Measurements from ENCODE around the gene TMEM205. TPM values are rescaled to one million over a fixed set of nuclear protein-coding genes. Genes with fewer than 3 reads are reported as not detected.

Gene TMEM205
- 10 to 100 TPM; 39.8 to 67.1 TPM for polyA plus RNA-seq

DNA sequence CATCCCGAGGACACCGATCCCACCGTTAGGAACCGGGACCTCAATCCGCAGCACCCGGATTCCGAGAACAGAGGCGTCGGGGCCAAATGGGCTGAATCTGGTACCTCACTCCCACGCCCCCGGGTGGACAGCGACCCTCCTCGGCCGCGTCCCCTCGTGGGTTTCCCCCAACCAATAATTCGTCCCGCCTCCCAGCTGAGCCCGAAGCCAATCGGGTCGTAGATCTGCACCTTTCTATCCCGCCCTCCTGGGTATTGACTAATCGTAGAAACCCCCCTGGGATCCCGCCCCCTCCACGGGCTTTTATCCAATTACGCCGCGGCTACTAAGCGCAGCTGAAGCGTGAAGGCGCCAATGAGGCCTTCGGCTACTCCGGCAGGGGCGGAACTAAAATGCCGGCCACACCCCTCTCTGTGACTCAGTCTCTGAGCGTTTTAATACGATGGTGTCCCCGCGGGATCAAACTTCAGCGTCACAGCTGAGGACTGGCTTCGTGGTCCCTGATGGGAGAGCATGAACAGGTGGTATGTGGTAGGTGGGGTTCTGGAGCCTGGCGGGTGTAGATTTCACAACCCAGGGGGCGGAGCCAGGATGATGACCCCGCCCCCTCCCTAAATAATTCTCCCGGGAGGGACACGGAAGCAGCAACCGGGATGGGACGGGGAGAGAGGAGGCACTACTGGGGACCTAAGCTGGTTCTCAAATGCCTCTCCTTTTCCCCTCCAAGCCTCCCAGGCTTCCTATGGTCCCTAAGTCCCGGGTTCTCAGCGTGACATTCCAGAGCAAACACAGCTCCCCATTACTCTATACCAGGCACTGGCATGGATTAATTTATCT lies at the start of gene TMEM205, which contains the start of gene CCDC159:
TSS of gene TMEM205 (minus strand) at position 165 of the 837 bp plus-strand sequence. CDS start 649 bp downstream, outside the sequence.
TSS of gene CCDC159 (plus strand) at position 416 of the 837 bp plus-strand sequence. CDS start at position 504, 88 bp downstream.
- peaks cover 0 to 3% of the 10 kb centered on the region in 2 donors for H3K36me3 ChIP-seq (ENCODE audit: control insufficient read depth in 2 of 2, insufficient read depth in 2 of 2, low read length in 1 of 2)
- no peaks in the 10 kb centered on the region for H3K27me3 ChIP-seq (ENCODE audit: control insufficient read depth in 1 of 2, insufficient read depth in 2 of 2, low read length in 2 of 2)
- peaks cover 0 to 4% of the 10 kb centered on the region in 2 donors for H3K9me3 ChIP-seq (ENCODE audit: control insufficient read depth in 2 of 2, insufficient read depth in 1 of 2, low read depth in 1 of 2, low read length in 1 of 2)
- 0% methylated on average over 50 of the region's 50 CpGs for WGBS, 2 donors
- peak within 1 kb of the TSS; percentile 81 to 95 for H3K27ac ChIP-seq (ENCODE audit: low read depth in 2 of 2, low read length in 1 of 2)
- H3K4me1 ChIP-seq (ENCODE audit: control insufficient read depth in 2 of 2, insufficient read depth in 2 of 2, low read length in 1 of 2) = peaks cover 6 to 8% of the 10 kb centered on the region in 2 donors
- H3K4me3 ChIP-seq (ENCODE audit: low read depth in 1 of 2, low read length in 2 of 2) = peak within 1 kb of the TSS; percentile 77 to 79

DNA sequence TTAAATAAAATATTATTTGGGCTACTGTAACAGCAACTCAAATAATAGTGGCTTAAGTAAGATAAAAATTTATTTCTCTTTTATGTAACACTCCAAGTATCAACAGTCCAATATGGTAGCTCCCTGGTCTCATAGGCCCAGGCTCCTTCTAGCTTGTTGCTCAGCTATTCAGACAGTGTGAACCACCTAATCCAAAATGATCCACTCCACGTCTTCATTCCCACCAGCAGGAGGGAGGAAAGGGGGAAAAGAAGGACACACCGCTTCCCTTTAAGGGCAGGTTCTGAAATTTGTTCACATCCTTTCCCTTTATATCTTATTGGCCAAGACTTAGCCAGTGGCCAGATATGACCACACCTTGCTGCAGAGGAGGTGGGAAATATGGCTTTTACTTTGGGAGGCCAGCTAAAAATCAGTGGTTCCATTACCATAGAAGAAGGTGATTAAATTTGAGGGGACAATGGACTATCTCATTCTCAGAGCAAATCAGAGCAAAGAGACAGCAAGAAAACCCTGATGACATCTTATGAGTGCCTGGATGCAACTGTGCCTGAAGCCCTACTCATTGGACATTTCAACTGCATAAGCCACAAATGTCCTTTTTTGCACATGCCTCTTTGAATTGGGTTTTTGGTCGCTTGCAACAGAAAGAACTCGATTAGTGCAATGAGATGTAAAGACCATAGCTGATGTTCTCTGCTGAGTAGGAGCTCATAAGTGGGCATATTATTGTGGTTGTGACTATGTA lies 45.0 kb upstream of the TMEM205 start:
- WGBS, 2 donors = 74 to 83% methylated on average over 4 of the region's 4 CpGs
- H3K4me3 ChIP-seq (ENCODE audit: low read depth in 1 of 2, low read length in 2 of 2) = no peak overlapping the region
- H3K36me3 ChIP-seq (ENCODE audit: control insufficient read depth in 2 of 2, insufficient read depth in 2 of 2, low read length in 1 of 2) = no peaks in the 10 kb centered on the region
- no peaks in the 10 kb centered on the region for H3K27me3 ChIP-seq (ENCODE audit: control insufficient read depth in 1 of 2, insufficient read depth in 2 of 2, low read length in 2 of 2)
- H3K4me1 ChIP-seq (ENCODE audit: control insufficient read depth in 2 of 2, insufficient read depth in 2 of 2, low read length in 1 of 2) = no peaks in the 10 kb centered on the region
- no peaks in the 10 kb centered on the region for H3K9me3 ChIP-seq (ENCODE audit: control insufficient read depth in 2 of 2, insufficient read depth in 1 of 2, low read depth in 1 of 2, low read length in 1 of 2)
- H3K27ac ChIP-seq (ENCODE audit: low read depth in 2 of 2, low read length in 1 of 2) = no peak overlapping the region

DNA sequence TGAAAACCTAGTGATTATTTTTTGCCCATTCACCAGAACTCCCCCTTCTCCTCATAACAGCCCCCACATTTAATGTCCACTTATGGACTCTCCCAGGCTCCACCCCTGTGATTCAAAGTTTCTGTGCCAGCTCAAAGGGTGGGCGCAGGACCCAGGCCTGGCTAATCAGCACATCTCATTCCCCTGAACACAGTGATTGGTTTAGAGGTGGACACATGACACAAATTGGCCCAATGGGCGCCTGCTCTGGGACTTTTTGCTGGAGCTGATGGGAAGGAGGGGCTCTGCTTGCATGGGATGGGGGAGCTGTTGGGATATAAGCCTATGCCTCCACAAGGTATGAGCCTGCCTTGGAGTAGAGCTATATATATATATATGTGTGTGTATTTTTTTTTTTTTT lies 44.3 kb upstream of the TMEM205 start:
- Histone ChIP-seq H3K36me3 (ENCODE audit: control insufficient read depth in 2 of 2, insufficient read depth in 2 of 2, low read length in 1 of 2) (no peaks in the 10 kb centered on the region), H3K4me3 (ENCODE audit: low read depth in 1 of 2, low read length in 2 of 2) (no peak overlapping the region), H3K27me3 (ENCODE audit: control insufficient read depth in 1 of 2, insufficient read depth in 2 of 2, low read length in 2 of 2) (no peaks in the 10 kb centered on the region), H3K9me3 (ENCODE audit: control insufficient read depth in 2 of 2, insufficient read depth in 1 of 2, low read depth in 1 of 2, low read length in 1 of 2) (no peaks in the 10 kb centered on the region), H3K4me1 (ENCODE audit: control insufficient read depth in 2 of 2, insufficient read depth in 2 of 2, low read length in 1 of 2) (no peaks in the 10 kb centered on the region), H3K27ac (ENCODE audit: low read depth in 2 of 2, low read length in 1 of 2) (no peak overlapping the region)
- 93 to 98% methylated on average over 2 of the region's 2 CpGs for WGBS, 2 donors

DNA sequence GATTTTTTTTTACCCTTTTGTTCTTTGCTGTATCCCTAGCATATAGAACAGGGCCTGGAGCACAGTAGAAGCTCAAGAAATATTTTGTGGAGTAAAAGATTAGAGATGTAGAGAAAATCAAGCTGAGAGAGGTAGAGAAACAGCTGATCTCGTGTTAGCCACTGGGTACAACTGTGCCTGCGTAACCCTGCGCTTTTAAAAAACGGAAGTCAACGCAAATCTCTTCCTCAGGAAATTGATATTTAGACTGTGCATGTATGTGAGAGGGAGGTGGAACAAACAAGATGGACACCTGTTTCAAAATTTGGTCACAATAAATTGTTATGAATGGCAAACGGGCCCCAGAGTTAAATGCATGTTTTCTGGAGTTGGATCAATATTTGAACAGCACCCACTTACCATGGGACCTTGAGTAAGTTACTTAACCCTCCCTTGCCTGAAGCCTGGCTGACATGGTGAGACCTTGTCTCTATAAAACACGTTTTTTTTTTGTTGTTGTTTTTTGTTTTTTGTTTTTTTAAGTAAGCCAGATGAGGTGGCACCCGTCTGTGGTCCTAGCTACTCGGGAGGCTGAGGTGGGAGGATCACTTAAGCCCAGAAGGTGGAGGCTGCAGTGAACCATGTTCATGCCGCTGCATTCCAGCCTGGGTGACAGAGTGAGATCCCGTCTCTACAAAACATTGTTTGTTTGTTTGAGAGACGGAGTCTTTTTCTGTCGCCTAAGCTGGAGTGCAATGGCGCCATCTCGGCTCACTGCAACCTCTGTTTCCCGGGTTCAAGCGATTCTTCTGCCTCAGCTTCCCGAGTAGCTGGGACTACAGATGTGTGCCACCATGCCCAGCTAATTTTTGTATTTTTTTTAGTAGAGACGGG lies 41.3 kb upstream of the TMEM205 start:
- Histone ChIP-seq H3K9me3 (ENCODE audit: control insufficient read depth in 2 of 2, insufficient read depth in 1 of 2, low read depth in 1 of 2, low read length in 1 of 2) (no peaks in the 10 kb centered on the region), H3K27me3 (ENCODE audit: control insufficient read depth in 1 of 2, insufficient read depth in 2 of 2, low read length in 2 of 2) (peaks cover 0 to 7% of the 10 kb centered on the region in 2 donors), H3K4me1 (ENCODE audit: control insufficient read depth in 2 of 2, insufficient read depth in 2 of 2, low read length in 1 of 2) (peaks cover 5 to 6% of the 10 kb centered on the region in 2 donors), H3K36me3 (ENCODE audit: control insufficient read depth in 2 of 2, insufficient read depth in 2 of 2, low read length in 1 of 2) (no peaks in the 10 kb centered on the region), H3K4me3 (ENCODE audit: low read depth in 1 of 2, low read length in 2 of 2) (no peak overlapping the region), H3K27ac (ENCODE audit: low read depth in 2 of 2, low read length in 1 of 2) (no peak overlapping the region)
- 68 to 70% methylated on average over 19 of the region's 19 CpGs for WGBS, 2 donors

DNA sequence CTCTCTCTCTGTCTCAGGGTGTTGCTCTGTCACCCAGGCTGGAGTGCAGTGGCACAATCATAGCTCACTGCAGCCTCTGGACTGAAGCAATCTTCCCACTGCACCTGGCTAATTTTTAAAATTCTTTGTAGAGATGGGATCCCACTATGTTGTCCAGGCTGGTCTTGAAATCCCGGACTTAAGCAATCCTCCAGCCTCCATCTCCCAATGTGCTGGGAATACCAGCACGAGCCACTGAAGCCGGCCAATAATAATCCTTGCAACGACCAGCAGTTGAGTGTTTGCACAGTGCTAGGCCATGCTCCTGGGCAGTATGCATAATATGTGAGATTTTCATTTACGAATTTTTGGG lies 38.7 kb upstream of the TMEM205 start:
- Histone ChIP-seq H3K9me3 (ENCODE audit: control insufficient read depth in 2 of 2, insufficient read depth in 1 of 2, low read depth in 1 of 2, low read length in 1 of 2) (no peaks in the 10 kb centered on the region), H3K4me3 (ENCODE audit: low read depth in 1 of 2, low read length in 2 of 2) (no peak overlapping the region), H3K4me1 (ENCODE audit: control insufficient read depth in 2 of 2, insufficient read depth in 2 of 2, low read length in 1 of 2) (peaks cover 9 to 12% of the 10 kb centered on the region in 2 donors), H3K27me3 (ENCODE audit: control insufficient read depth in 1 of 2, insufficient read depth in 2 of 2, low read length in 2 of 2) (peaks cover 0 to 7% of the 10 kb centered on the region in 2 donors), H3K36me3 (ENCODE audit: control insufficient read depth in 2 of 2, insufficient read depth in 2 of 2, low read length in 1 of 2) (no peaks in the 10 kb centered on the region), H3K27ac (ENCODE audit: low read depth in 2 of 2, low read length in 1 of 2) (no peak overlapping the region)
- 88 to 91% methylated on average over 5 of the region's 5 CpGs for WGBS, 2 donors

DNA sequence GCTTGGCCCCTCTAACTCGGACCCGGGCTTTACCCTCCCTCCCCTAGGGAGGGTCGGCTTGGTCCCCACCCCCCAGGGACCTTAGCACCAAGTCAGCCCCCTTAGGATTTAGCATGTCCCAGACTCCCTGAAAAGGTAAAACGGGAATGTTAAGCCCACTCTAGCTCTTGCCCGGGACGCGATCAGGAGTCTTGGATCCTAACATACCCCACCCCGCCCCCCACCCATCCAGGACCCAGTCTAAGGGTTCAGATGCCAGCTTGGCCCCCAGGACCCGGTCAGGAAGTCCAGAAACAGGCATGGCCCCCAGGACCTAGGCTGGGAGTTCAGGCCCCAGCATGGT lies 37.6 kb upstream of the TMEM205 start:
- H3K36me3 ChIP-seq (ENCODE audit: control insufficient read depth in 2 of 2, insufficient read depth in 2 of 2, low read length in 1 of 2) = no peaks in the 10 kb centered on the region
- WGBS, 2 donors = 3% methylated on average over 9 of the region's 9 CpGs
- H3K4me3 ChIP-seq (ENCODE audit: low read depth in 1 of 2, low read length in 2 of 2) = peak overlapping the region in 1 of 2 donors; percentile 14
- H3K27me3 ChIP-seq (ENCODE audit: control insufficient read depth in 1 of 2, insufficient read depth in 2 of 2, low read length in 2 of 2) = peaks cover 0 to 7% of the 10 kb centered on the region in 2 donors
- H3K27ac ChIP-seq (ENCODE audit: low read depth in 2 of 2, low read length in 1 of 2) = no peak overlapping the region
- H3K4me1 ChIP-seq (ENCODE audit: control insufficient read depth in 2 of 2, insufficient read depth in 2 of 2, low read length in 1 of 2) = peaks cover 9 to 12% of the 10 kb centered on the region in 2 donors
- no peaks in the 10 kb centered on the region for H3K9me3 ChIP-seq (ENCODE audit: control insufficient read depth in 2 of 2, insufficient read depth in 1 of 2, low read depth in 1 of 2, low read length in 1 of 2)

DNA sequence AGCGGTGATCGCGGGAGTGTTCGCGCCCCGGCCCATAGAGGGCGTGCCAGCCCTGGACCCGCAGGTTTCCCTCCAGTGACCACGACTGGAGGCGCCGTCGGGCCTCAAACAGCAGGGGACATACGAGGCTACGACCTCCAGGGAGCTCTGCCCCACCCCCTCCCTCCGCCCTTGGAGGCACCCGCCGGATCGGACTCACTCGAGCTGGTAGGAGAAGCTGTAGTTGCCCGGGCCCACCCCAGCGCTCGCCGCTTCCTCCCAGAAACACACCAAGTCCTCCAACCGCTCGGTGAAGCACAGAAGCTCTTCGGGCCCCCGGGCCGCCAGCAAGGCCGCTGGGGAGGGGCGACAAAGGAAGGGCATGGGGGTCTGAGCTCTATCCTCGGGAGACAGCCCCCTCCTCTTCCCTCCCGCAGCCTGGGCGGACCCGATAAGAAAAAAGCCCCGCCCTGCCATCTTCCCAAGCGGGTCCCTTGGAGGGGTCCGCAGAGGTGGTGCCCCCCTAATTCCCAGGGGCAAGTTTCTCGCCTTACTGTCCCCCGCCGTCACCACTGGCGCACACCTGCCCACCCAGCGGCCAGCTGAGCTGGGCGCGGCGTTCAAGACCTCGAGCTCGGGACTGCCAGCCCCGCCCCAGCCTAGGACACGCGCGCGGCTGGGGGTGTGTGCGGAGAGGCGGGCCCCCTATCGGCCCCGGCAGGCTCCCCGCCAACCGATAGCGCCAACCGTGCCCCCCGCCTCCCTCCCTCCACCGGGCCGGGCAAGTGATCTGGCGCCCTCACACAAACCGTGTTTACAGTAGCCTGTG lies 37.0 kb upstream of the TMEM205 start:
- Histone ChIP-seq H3K4me3 (ENCODE audit: low read depth in 1 of 2, low read length in 2 of 2) (peak overlapping the region; percentile 4 to 14), H3K4me1 (ENCODE audit: control insufficient read depth in 2 of 2, insufficient read depth in 2 of 2, low read length in 1 of 2) (peaks cover 13 to 17% of the 10 kb centered on the region in 2 donors), H3K27ac (ENCODE audit: low read depth in 2 of 2, low read length in 1 of 2) (no peak overlapping the region), H3K9me3 (ENCODE audit: control insufficient read depth in 2 of 2, insufficient read depth in 1 of 2, low read depth in 1 of 2, low read length in 1 of 2) (no peaks in the 10 kb centered on the region), H3K36me3 (ENCODE audit: control insufficient read depth in 2 of 2, insufficient read depth in 2 of 2, low read length in 1 of 2) (peaks cover 0 to 4% of the 10 kb centered on the region in 2 donors), H3K27me3 (ENCODE audit: control insufficient read depth in 1 of 2, insufficient read depth in 2 of 2, low read length in 2 of 2) (peaks cover 0 to 7% of the 10 kb centered on the region in 2 donors)
- 1% methylated on average over 62 to 65 of the region's 65 CpGs for WGBS, 2 donors

DNA sequence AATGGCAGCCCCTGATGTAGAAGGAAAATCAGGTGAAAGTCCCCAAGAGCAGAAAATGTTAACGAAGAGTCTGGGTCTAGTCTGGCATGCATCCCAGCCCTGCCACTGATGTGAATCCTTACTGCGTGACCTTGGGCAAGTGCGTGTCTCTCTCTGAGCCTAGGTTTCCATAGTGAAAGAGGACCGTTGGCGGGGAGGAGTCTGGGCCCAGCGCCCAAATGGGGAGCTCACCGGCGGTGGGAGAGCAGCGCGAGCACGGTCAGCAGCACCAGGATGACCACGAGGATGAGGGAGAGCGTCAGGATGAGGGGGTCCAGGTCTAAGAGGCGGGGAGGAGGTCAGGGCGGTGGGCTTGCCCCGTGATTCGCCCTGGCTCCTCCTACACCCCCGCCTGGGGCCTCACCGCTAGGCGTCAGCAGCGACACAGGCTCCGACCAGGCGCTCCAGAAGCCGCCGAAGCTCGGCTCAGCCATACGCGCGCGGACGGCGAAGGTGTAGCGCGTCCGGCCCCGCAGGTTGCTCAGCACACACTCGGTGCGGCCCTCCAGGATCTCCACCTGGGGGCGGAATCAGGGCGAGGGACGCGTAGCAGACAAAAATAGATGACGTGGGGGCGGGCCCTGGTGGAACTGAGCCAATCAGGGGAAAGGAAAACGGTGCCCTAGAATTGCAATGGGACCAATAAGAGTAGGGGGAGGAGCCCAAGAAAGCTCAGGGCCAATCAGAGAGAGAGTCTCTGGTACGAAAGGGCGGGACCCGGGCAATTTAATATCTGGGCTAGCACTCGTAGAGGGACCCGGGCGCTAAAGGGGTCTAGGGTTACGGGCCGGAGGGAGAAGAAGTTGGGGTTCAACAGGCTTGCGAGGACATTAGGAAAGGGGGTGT lies 34.8 kb upstream of the TMEM205 start:
- WGBS, 2 donors = 1 to 2% methylated on average over 54 of the region's 54 CpGs
- Histone ChIP-seq H3K4me3 (ENCODE audit: low read depth in 1 of 2, low read length in 2 of 2) (peak overlapping the region; percentile 44 to 50), H3K27ac (ENCODE audit: low read depth in 2 of 2, low read length in 1 of 2) (peak overlapping the region; percentile 77 to 87), H3K9me3 (ENCODE audit: control insufficient read depth in 2 of 2, insufficient read depth in 1 of 2, low read depth in 1 of 2, low read length in 1 of 2) (no peaks in the 10 kb centered on the region), H3K27me3 (ENCODE audit: control insufficient read depth in 1 of 2, insufficient read depth in 2 of 2, low read length in 2 of 2) (peaks cover 0 to 7% of the 10 kb centered on the region in 2 donors), H3K4me1 (ENCODE audit: control insufficient read depth in 2 of 2, insufficient read depth in 2 of 2, low read length in 1 of 2) (peaks cover 15 to 24% of the 10 kb centered on the region in 2 donors), H3K36me3 (ENCODE audit: control insufficient read depth in 2 of 2, insufficient read depth in 2 of 2, low read length in 1 of 2) (peaks cover 0 to 4% of the 10 kb centered on the region in 2 donors)

All from esophagus (tissue), 2 donors.